Prostate gland (tissue), 2 donors: Measurements from ENCODE around the gene FGF1.

Source experiments
- POLR2A ChIP-seq: fragments of 450-650 bp; IDR thresholded peaks from one replicate; pipeline ENCODE4 v1.6.1; 2016; ENCODE audit warnings: antibody characterized with exemption, mild to moderate bottlenecking
- TF ChIP-seq, protein P1 (sequence below), 4 experiments: fragments of 200-600 bp in 2 of 4; fragments of 450-650 bp in 2 of 4; sonication (generic) in 2 of 4; IDR thresholded peaks; 1 replicate in 3 of 4; 2 replicates in 1 of 4; pipeline ENCODE4 v1.5.1; 2016 to 2019; ENCODE audit warnings: antibody characterized with exemption in 4 of 4, mild to moderate bottlenecking in 2 of 4, moderate library complexity in 2 of 4

GRCh38 chr5:142658278-142658677, 27.6 kb downstream of the FGF1 start:
- TF ChIP-seq, protein P1, sequence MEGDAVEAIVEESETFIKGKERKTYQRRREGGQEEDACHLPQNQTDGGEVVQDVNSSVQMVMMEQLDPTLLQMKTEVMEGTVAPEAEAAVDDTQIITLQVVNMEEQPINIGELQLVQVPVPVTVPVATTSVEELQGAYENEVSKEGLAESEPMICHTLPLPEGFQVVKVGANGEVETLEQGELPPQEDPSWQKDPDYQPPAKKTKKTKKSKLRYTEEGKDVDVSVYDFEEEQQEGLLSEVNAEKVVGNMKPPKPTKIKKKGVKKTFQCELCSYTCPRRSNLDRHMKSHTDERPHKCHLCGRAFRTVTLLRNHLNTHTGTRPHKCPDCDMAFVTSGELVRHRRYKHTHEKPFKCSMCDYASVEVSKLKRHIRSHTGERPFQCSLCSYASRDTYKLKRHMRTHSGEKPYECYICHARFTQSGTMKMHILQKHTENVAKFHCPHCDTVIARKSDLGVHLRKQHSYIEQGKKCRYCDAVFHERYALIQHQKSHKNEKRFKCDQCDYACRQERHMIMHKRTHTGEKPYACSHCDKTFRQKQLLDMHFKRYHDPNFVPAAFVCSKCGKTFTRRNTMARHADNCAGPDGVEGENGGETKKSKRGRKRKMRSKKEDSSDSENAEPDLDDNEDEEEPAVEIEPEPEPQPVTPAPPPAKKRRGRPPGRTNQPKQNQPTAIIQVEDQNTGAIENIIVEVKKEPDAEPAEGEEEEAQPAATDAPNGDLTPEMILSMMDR (IDR thresholded peaks at IDR 0.05) = no peak
- no peak for TF ChIP-seq POLR2A
